Left lobe of liver (tissue), 2 donors: Measurements from ENCODE around the gene ANLN. TPM values are rescaled to one million over a fixed set of nuclear protein-coding genes. Genes with fewer than 3 reads are reported as not detected.
A peak's percentile ranks its signal among the peaks of the same experiment; 100 is the strongest.
"Not testable (repeated sequence)": the region's sequence is repeated elsewhere in the genome, so short reads cannot be mapped to it uniquely, and the experiment has no call there.

Experiments
- ATAC-seq: fragments of 200-7000 bp; cut with Tn5 transposase; one replicate; pipeline ENCODE4 v1.9.1; 2020; ENCODE audit warnings: mild to moderate bottlenecking, moderate library complexity
- DNase-seq: peaks from one replicate; pipeline ENCODE4 v3.0.0-alpha.2; 2020; ENCODE audit warnings: low spot score
- total RNA-seq: library from RNA; stranded (reverse); gene quantifications from one replicate; pipeline ENCODE4 v1.2.1, GENCODE V29; 2021
- donor health status: DM: no; HTN: no; CAD: no; lungs with moderate emphysema.
- donor health status: DM: no; HTN: yes; CAD: no.

ANLN gene
- total RNA-seq, 1 donor from 2014 or later = 0.55 TPM

DNA sequence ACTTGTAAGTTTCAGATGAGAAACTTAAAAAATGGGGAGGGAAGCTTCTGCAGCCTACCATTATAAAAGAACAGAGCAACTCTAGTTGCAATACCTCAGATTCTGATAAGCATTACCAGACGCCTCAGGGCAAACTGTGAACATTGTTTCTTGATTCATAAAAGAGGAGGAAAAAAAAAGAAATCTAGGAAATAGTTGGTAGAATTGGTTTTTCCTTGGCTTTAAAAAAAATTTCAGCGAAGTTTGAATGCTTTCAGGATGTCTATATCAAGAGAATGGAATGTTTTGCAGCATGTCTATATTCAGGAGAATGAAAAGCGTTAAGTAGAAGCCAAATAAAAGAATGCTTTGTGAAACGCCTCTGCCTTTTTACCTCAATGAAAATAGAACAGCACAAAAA, 17.5 kb upstream of the ANLN start:
- ATAC-seq = no peak

GRCh38 chr7:36378555-36378954, 11.1 kb upstream of the ANLN start:
- not testable (repeated sequence) for DNase-seq, ATAC-seq

More for the DNA sequence above, 17.5 kb upstream of the ANLN start:
- DNase-seq = no peak

- ATAC-seq (no peak), DNase-seq (no peak)
These were observed 9.7 kb upstream of the ANLN start for GRCh38 chr7:36379831-36380504.

GRCh38 chr7:36381056-36381455, 8.6 kb upstream of the ANLN start:
- DNase-seq = no peak
- no peak for ATAC-seq

- not testable (repeated sequence) for ATAC-seq
These were observed 6.4 kb upstream of the ANLN start for GRCh38 chr7:36383284-36383683.

DNA sequence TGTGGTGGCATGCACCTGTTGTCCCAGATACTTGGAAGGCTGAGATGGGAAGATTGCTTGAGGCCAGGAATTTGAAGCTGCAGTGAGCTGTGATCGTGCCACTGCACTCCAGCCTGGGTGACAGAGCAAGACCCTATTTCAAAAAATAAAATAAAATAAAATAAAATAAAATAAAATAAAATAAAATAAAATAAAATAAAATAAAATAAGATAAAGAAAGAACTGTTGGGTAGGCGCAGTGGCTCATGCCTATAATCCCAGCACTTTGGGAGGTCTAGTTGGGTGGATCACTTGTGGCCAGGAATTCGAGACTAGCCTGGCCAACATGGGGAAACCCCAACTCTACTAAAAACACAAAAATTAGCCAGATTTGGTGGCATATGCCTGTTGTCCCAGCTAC, 4.0 kb upstream of the ANLN start:
- DNase-seq, ATAC-seq: not testable (repeated sequence)

More at GRCh38 chr7:36383284-36383683, 6.4 kb upstream of the ANLN start:
- DNase-seq = not testable (repeated sequence)

DNA sequence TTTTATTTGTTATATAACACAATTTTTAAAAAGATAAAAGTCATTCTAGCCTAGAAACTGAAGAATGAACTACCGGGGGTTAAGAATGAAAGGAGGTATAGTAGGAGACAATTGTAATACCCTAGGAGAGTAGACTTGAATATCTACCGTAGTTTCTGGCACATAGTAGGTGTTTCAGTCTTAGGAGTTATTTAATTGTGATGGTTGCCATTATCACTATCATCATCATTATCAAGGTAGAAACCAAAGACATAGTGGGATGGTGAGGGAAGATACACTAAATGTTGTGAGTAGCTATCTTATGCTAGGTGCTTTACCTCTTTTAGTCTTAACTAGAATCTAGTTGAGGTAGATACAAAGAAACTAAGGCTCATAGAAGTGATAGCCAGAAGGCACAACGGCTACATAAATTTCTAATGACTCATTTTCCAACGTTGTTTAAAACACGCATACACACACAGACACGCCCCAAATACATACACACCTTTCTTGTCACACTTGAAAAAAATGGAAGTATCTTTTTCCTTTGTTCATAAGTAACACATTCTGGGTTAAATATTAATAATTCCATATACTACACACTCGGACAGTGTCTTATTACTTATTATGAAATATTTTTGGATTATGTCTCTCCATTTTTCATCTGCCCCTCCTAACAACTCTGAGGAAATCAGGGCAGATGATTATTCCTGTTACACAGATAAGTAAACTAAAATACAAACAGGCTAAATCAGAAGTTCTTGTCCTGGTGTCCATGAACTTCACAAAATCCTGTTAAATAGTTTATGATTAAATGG, 2.0 kb upstream of the ANLN start:
- ATAC-seq = no peak
- DNase-seq = no peak

GRCh38 chr7:36388423-36388822, 1.2 kb upstream of the ANLN start:
- ATAC-seq (no peak), DNase-seq (no peak)

GRCh38 chr7:36390199-36391090, 783 bp downstream of the ANLN start:
- ATAC-seq (peak; percentile 27), DNase-seq (peak; percentile 57)

GRCh38 chr7:36391436-36392198, 2.0 kb downstream of the ANLN start:
- DNase-seq (no peak), ATAC-seq (no peak)

DNA sequence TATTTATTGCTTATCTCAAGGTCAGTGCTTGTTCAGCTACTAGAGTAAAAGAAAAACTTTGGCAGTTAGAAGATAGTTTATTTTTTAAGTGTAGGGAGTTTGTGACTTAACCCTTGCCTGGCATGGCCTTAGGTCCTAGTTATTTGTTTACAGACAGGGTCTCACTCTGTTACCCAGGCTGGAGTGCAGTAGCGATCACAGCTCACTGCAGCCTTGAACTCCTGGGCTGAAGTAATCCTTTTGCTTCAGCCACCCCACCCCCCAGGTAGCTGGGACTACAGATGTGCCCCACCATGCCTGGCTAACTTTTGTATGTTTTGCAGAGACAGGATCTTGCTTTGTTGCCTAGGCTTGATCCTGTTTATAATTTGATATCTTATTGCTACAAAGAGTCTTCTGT, 4.2 kb downstream of the ANLN start:
- ATAC-seq = no peak
- DNase-seq = no peak

DNA sequence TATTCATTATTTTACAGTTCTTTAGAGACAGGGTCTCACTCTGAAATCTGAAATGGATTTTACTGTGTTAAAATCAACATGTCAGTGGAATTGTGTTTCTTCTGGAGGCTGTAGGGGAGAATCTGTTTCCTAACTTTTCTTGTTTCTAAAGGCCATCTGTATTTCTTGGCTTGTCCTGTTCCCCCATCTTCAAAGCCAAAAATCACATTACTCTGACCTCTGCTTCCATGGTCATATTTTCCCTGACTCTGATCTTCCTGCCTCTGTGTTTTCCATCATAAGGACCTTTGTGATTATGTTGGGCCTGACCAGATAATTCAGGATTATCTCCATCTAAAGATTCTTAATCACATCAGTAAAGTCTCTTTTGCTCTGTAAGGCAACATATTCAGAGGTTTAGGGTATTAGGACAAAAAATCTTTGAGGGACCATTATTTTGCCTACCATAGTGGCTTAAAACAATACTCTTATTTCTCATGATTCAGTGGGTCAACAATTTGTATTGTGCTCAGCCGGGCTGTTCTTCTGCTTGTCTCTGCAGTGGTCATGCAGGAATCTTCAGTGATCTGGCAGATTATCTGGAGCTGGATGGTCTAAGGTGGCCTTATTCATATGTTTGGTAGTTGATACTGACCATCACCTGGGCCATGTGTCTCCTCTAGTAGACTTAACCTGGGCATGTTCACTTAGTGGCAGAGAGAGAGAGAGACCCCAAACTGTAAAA, 5.7 kb downstream of the ANLN start:
- no peak for ATAC-seq
- DNase-seq = no peak

- ATAC-seq (no peak), DNase-seq (no peak)
These were observed 6.5 kb downstream of the ANLN start for GRCh38 chr7:36396150-36396549.

- DNase-seq = no peak
- ATAC-seq = no peak
These were observed 10.4 kb downstream of the ANLN start for GRCh38 chr7:36400036-36400435.

- ATAC-seq (no peak), DNase-seq (no peak)
These were observed 10.9 kb downstream of the ANLN start for GRCh38 chr7:36400606-36401005.

GRCh38 chr7:36403452-36403851, 13.8 kb downstream of the ANLN start:
- ATAC-seq = no peak
- no peak for DNase-seq

DNA sequence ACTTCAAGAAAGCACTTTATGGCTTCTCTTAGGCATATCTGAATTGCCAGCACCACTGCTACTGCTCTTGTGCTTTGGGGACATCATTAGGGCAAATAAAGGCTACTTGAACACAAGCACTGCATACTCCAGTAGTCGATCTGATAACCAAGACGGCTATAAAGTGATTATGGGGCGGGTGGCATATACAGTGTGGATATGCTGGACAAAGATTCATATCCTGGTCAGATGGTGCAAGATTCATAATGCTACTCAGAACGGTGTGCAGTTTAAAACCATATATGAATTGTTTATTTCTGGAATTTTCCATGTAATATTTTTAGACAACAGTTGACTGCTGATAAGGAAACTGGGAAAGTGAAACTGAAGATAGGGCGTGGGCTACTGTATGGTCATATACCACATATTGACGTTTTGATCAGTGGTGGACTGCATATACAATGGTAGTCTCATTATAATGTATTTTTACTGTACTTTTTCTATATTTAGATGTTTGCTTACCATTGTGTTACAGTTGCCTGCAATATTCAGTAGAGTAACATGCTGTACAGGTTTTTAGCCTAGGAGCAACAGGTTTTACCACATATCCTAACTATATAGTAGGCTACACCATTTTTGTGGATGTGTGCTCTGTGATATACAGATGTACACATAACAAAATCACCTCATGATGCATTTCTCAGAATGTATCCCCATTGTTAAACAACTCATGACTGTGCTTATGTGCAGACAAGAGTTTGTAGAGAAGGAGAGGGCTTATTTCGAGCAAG, 15.2 kb downstream of the ANLN start:
- DNase-seq (no peak), ATAC-seq (no peak)

DNA sequence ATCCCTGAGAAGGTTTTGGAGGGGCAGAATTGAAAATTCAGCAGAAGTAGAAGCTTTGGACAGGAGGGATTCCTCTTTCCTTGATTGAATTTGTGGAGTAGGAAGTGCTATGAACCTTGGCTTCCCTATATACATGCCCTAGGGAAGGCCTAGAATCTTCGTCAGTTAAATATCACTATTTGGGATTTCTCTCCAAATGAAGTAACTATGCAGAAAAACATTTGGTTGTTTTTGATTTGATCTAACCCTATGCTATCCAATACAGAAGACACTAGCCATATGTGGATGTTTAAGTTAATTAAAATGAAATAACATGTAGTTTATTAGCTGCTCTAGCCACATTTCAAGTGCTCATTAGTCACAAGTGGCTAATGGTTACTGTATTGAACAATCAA, 15.7 kb downstream of the ANLN start:
- no peak for DNase-seq
- ATAC-seq = no peak

DNA sequence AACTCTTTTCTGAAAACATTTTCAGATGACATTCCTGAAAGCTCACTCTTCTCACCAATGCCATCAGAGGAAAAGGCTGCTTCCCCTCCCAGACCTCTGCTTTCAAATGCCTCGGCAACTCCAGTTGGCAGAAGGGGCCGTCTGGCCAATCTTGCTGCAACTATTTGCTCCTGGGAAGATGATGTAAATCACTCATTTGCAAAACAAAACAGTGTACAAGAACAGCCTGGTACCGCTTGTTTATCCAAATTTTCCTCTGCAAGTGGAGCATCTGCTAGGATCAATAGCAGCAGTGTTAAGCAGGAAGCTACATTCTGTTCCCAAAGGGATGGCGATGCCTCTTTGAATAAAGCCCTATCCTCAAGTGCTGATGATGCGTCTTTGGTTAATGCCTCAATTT, 16.5 kb downstream of the ANLN start:
- no peak for ATAC-seq
- no peak for DNase-seq
